ENCODE results near the gene DIAPH3.

DNA sequence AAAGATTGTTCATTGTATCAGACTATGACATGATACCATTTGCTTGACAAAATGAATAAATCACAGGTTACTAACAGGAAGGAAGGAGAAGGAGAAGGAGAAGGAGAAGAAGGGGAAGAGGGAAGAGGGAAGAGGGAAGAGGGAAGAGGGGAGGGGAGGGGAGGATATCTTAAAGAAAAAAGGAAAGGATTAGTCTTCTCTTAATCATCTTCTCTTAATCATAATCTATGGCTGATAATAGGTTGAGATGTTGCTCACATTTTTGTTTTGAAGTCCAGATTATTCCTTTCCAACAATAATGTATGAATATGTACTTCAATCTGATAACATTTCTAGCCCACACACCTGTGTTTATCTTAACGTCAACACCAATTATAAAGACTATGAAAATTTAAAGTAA is 25.1 kb downstream of the DIAPH3 start:
- TF ChIP-seq EZH2 (IDR thresholded peaks at IDR 0.05; ENCODE audit: borderline replicate concordance, insufficient read depth, low read length, poor library complexity, severe bottlenecking) (no peak), POLR2AphosphoS5 (IDR thresholded peaks at IDR 0.05) (no peak), EP300 (conservative IDR thresholded peaks at IDR 0.05; ENCODE audit: poor library complexity, severe bottlenecking) (no peak), SMC3 (conservative IDR thresholded peaks at IDR 0.05; ENCODE audit: poor library complexity) (no peak), RAD21 (conservative IDR thresholded peaks at IDR 0.05) (no peak), MXI1 (conservative IDR thresholded peaks at IDR 0.05; ENCODE audit: poor library complexity, severe bottlenecking) (no peak), TAF1 (IDR thresholded peaks at IDR 0.05; ENCODE audit: low read depth) (no peak)
- TF ChIP-seq, protein P1, sequence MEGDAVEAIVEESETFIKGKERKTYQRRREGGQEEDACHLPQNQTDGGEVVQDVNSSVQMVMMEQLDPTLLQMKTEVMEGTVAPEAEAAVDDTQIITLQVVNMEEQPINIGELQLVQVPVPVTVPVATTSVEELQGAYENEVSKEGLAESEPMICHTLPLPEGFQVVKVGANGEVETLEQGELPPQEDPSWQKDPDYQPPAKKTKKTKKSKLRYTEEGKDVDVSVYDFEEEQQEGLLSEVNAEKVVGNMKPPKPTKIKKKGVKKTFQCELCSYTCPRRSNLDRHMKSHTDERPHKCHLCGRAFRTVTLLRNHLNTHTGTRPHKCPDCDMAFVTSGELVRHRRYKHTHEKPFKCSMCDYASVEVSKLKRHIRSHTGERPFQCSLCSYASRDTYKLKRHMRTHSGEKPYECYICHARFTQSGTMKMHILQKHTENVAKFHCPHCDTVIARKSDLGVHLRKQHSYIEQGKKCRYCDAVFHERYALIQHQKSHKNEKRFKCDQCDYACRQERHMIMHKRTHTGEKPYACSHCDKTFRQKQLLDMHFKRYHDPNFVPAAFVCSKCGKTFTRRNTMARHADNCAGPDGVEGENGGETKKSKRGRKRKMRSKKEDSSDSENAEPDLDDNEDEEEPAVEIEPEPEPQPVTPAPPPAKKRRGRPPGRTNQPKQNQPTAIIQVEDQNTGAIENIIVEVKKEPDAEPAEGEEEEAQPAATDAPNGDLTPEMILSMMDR (IDR thresholded peaks at IDR 0.05; ENCODE audit: poor library complexity, severe bottlenecking), result no peak
- TF ChIP-seq, protein P2, sequence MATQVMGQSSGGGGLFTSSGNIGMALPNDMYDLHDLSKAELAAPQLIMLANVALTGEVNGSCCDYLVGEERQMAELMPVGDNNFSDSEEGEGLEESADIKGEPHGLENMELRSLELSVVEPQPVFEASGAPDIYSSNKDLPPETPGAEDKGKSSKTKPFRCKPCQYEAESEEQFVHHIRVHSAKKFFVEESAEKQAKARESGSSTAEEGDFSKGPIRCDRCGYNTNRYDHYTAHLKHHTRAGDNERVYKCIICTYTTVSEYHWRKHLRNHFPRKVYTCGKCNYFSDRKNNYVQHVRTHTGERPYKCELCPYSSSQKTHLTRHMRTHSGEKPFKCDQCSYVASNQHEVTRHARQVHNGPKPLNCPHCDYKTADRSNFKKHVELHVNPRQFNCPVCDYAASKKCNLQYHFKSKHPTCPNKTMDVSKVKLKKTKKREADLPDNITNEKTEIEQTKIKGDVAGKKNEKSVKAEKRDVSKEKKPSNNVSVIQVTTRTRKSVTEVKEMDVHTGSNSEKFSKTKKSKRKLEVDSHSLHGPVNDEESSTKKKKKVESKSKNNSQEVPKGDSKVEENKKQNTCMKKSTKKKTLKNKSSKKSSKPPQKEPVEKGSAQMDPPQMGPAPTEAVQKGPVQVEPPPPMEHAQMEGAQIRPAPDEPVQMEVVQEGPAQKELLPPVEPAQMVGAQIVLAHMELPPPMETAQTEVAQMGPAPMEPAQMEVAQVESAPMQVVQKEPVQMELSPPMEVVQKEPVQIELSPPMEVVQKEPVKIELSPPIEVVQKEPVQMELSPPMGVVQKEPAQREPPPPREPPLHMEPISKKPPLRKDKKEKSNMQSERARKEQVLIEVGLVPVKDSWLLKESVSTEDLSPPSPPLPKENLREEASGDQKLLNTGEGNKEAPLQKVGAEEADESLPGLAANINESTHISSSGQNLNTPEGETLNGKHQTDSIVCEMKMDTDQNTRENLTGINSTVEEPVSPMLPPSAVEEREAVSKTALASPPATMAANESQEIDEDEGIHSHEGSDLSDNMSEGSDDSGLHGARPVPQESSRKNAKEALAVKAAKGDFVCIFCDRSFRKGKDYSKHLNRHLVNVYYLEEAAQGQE (IDR thresholded peaks at IDR 0.05; ENCODE audit: borderline replicate concordance), result no peak
